Central memory CD8-positive, alpha-beta T cell (primary cell): ENCODE data around the gene INTS1.

ENCODE experiments used
- ATAC-seq: fragments of 150-1000 bp; cut with Tn5 transposase; replicated peaks from 2 replicates; pipeline ENCODE4 v1.10.0; 2022; ENCODE audit warnings: mild to moderate bottlenecking, moderate FRiP score, moderate number of reproducible peaks; ENCODE audit not compliant: poor library complexity, severe bottlenecking; ENCODE audit errors: extremely low read depth
- DNase-seq, 2 donors: peaks; one replicate each; pipeline ENCODE4 v3.0.0; 2021; ENCODE audit warnings: low spot score in 2 of 2
- H3K27ac Mint-ChIP-seq: one replicate; pipeline ENCODE4 v1.8.0; 2022; ENCODE audit warnings: low read depth, mild to moderate bottlenecking, moderate library complexity, mixed read lengths
- H3K27me3 Mint-ChIP-seq: one replicate; pipeline ENCODE4 v1.8.0; 2022; ENCODE audit warnings: mixed read lengths
- H3K36me3 Mint-ChIP-seq: one replicate; pipeline ENCODE4 v1.8.0; 2022; ENCODE audit warnings: mild to moderate bottlenecking, moderate library complexity, mixed read lengths; ENCODE audit not compliant: insufficient read depth
- H3K4me1 Mint-ChIP-seq: one replicate; pipeline ENCODE4 v1.8.0; 2022; ENCODE audit warnings: mixed read lengths
- H3K4me3 Mint-ChIP-seq: one replicate; pipeline ENCODE4 v1.8.0; 2022; ENCODE audit warnings: mild to moderate bottlenecking, moderate library complexity, mixed read lengths
- H3K9me3 Mint-ChIP-seq: one replicate; pipeline ENCODE4 v1.8.0; 2022; ENCODE audit warnings: mixed read lengths

The INTS1 gene

DNA sequence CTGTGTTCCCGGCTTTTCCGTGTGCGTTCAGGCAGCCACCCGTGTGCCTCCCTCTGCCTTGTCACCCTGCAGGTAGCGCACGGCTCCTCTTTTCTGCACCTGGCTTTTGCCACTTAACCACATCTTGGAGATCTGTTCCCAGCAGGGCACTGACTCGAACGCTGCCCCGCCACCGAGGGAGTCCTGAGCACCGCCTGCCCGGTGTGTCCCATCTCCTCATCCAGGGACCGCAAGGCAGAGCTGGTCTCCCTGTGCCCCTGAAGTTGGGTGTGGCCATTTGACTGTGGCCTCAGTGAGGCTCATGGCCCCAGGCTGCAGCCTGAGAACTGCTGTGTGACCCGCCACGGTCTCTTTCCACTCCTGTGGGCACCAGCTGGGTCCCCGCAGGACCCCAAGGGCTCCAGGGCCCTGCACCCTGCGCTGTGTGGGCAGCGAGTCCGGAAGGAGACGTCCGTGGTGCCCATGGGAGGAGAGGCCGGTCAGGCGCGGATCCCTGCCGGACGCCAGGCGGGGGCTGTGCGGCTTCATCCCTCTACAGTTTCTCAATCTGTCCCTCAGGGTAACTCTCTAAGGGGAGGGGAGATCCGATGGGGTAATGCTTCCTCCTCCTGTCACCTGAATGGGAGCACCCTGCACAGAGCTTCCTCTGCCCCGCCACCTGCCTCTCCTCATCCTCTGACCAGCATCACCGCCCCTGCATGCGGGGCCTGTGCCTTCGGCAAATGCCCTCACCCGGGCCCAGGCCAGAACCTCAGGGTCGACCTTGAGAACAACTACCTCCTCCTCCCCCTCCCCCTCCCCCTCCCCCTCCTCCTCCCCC, 1.8 kb upstream of the INTS1 start:
- DNase-seq (no peak), ATAC-seq (no peak)
- H3K27me3 Mint-ChIP-seq: peaks cover 22% of the 10 kb centered on the region
- H3K4me3 Mint-ChIP-seq: peak overlapping the region; percentile 88
- no peak overlapping the region for H3K27ac Mint-ChIP-seq
- H3K36me3 Mint-ChIP-seq: peaks cover 11% of the 10 kb centered on the region
- H3K4me1 Mint-ChIP-seq: peaks cover 31% of the 10 kb centered on the region
- no peaks in the 10 kb centered on the region for H3K9me3 Mint-ChIP-seq

DNA sequence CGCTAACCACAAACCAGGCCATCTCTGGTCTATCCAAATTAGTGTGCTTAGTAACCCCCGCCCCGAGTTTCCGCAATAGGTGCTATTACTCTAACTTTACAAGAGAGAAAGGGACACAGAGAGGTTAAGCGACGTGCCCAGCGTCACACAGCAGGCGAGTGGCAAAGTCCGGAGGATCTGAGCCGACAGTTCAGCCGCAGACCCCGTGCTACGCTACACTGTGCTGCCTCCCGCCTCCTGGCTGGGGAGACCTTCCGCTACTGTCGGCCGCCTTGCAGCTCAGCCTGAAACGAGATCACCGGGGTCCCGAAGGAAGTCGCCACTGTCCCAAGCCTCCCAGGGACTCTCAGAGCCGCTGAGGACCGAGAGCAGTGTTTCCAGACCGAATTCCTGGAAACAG, 799 bp downstream of the INTS1 start:
- peaks cover 15% of the 10 kb centered on the region for H3K27me3 Mint-ChIP-seq
- H3K9me3 Mint-ChIP-seq: no peaks in the 10 kb centered on the region
- ATAC-seq (no peak), DNase-seq (no peak)
- H3K27ac Mint-ChIP-seq: peak overlapping the region; percentile 91
- H3K4me3 Mint-ChIP-seq: peak overlapping the region; percentile 88
- H3K36me3 Mint-ChIP-seq: peaks cover 18% of the 10 kb centered on the region
- H3K4me1 Mint-ChIP-seq: peaks cover 38% of the 10 kb centered on the region

DNA sequence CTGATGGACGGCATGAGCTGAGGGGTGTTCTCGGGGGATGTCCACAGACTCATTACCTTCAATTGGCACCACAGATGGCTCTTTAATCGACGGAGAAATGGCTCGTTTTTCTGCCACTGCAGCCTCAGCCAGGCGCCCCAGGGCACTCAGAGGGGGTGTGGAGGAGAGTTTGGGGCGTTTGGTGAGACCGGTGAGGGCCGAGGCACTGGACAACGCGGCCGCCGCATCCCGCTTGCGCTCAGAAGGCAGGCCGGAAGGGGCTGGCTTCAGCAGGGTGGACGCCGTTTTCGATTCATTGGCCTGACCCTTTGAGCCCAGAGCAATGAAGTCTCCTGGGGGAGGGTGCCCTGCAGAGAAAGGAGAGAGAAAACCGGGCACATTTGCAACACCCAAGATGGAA, 1.3 kb downstream of the INTS1 start:
- no peak for DNase-seq
- Mint-ChIP-seq H3K9me3 (no peaks in the 10 kb centered on the region), H3K4me1 (peaks cover 38% of the 10 kb centered on the region), H3K27me3 (peaks cover 12% of the 10 kb centered on the region), H3K4me3 (peak overlapping the region; percentile 88), H3K36me3 (peaks cover 20% of the 10 kb centered on the region), H3K27ac (peak overlapping the region; percentile 91)
- no peak for ATAC-seq

DNA sequence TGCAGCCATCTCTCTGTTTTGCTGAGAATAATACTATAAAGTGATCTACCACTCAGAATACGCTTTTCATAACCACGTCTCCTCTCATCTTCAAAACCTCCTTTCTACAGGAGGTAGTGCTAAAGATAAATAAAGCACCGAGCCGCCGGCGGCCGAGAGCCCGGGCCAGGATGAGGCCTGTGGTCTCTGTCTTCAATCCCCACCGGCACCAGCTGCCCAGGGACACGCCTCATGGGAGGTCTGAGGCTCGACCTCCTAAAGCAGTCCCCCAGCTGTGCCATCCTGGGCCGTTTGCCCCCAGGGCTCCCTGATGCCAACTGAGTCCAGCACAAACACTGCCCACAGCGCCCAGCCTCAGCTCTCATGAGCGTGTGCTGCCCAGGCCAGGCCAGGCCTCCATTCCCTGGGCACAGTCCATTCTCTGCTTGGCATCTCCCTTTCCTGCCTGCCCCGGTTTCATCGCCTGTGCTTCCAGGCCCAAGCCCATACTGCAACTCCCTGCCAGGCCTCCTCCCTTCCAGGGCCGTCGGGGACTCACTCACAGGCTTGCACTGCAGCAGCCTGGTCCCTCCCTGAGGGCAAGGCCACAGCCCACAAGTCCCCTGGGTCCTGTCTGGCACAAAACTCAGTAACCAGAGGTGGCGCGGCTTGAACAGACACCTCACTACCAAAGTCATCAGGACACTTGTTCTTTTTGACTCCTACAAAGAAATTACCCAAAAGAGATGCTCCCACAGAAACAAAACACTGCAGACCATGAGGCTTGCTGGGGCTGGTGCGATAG, 2.5 kb downstream of the INTS1 start:
- H3K4me1 Mint-ChIP-seq: peaks cover 33% of the 10 kb centered on the region
- H3K27ac Mint-ChIP-seq: peak overlapping the region; percentile 91
- peaks cover 4% of the 10 kb centered on the region for H3K27me3 Mint-ChIP-seq
- no peak for DNase-seq
- H3K36me3 Mint-ChIP-seq: peaks cover 25% of the 10 kb centered on the region
- ATAC-seq: no peak
- H3K4me3 Mint-ChIP-seq: peak overlapping the region; percentile 88
- H3K9me3 Mint-ChIP-seq: no peaks in the 10 kb centered on the region

DNA sequence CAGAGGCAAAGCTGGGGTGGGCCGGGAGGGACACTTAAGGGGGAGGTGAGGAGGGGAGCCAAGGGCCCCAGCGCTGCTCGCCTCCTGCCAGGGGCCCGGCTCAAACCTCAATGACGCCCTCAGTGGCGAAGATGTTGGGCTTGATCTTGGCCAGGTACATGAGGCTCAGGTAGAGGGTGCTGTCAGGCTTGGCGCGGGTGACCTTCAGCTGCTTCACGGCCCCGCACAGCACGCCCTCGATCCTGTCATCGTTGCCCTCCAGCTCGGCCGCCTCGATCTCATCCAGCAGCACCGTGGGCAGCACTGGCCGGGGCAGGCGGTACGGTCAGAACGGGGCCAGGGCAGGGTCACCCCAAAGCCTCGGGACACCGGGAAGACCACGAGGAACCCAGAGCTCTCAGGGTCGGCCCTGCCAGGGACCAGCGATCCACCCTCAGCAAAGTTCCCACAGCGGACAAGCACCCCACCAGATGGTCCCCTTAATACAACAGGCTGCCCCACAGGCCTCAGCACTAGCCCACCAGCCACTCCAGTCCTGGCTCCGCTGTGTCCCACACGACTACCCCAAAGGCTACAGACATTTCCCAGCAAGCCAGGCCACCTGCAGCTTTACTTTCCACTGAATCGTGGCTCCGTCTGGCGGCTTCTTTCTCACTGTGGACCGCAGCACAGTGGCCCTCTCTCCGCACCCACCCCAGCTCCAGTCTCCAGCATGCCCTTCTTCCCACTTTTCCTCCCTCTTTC, 4.0 kb downstream of the INTS1 start:
- no peaks in the 10 kb centered on the region for H3K27me3 Mint-ChIP-seq
- H3K4me1 Mint-ChIP-seq: peaks cover 31% of the 10 kb centered on the region
- no peak for DNase-seq
- peaks cover 26% of the 10 kb centered on the region for H3K36me3 Mint-ChIP-seq
- no peaks in the 10 kb centered on the region for H3K9me3 Mint-ChIP-seq
- peak overlapping the region; percentile 7 for H3K4me3 Mint-ChIP-seq
- ATAC-seq: no peak
- no peak overlapping the region for H3K27ac Mint-ChIP-seq

DNA sequence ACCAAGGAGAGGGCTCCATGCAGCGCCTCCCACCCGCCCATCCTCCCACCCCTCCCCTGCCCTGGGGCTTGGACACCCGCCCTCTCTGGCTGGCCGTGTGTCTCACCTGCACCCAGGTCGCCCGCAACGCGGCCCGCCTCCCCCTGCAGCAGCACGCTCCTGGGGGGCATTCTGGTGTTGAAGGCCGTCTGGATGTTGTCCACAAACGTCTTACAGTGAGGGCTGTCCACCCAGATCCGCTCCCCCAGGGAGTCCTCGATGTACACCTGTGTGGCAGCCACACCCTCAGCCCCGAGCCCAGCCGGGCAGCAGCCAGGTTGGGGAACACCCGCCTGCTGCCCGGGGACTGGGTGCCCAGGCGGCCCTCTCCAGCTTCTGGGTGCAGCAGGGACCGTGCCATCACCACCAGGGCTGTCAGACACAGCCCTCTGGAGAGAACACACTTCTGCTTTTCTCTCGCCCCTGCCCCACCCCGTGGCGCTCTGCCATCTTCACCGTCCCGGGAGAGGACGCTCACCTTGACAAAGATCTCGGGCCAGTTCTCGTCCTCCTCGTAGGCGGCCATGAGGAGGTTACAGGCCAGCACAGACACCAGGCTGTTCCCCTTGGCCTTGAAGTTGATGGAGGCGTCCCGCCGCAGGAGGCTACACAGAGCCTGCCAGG, 4.7 kb downstream of the INTS1 start:
- Mint-ChIP-seq H3K36me3 (peaks cover 29% of the 10 kb centered on the region), H3K4me1 (peaks cover 31% of the 10 kb centered on the region), H3K27me3 (no peaks in the 10 kb centered on the region), H3K9me3 (no peaks in the 10 kb centered on the region), H3K4me3 (no peak overlapping the region), H3K27ac (no peak overlapping the region)
- DNase-seq: no peak
- ATAC-seq: no peak

DNA sequence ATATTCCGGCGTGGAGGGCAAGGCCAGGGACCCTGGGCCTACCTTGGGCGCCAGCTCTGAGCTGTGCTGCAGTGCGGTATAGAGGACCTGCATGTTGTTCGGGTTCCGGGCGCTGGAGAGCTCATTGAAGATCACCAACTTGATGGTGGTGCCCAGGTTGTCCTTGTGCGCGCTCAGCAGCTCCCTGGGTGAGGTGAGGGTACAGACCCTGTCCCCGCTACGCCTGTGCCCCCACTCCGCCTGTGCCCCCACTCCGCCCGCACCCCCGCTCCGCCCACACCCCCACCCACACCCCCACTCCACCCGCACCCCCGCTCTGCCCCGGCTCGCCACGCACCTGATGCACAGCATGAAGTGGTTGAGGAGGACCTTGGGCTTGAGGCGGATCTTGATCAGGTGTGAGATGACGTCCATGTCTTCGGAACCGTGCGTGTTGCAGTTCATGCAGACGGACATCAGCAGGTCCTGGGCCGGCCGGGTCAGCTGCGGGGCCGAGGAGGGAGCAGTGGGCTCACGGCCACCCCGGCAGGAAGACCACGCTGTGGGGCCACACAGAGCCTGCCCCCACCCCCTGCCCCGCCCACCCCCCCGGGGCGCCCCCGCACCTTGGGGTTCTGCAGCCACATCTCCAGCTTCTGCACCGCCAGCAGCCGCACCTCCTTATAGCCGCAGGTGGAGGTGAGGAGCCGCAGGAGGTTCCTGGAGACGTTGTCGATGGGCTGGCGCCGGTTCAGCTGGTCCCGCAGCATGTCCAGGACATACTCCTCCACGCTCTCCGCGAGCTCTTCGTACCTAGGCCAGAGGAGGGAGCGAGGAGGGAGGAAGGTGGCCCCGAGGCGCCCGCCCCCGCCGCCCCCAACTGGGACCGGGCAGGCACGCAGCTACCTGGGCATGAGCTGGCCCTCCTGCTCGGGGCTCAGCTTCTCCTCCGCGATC, 5.6 kb downstream of the INTS1 start:
- H3K27ac Mint-ChIP-seq: no peak overlapping the region
- no peaks in the 10 kb centered on the region for H3K27me3 Mint-ChIP-seq
- no peak for DNase-seq
- H3K36me3 Mint-ChIP-seq: peaks cover 26% of the 10 kb centered on the region
- H3K4me3 Mint-ChIP-seq: no peak overlapping the region
- peaks cover 31% of the 10 kb centered on the region for H3K4me1 Mint-ChIP-seq
- H3K9me3 Mint-ChIP-seq: no peaks in the 10 kb centered on the region
- ATAC-seq: no peak

DNA sequence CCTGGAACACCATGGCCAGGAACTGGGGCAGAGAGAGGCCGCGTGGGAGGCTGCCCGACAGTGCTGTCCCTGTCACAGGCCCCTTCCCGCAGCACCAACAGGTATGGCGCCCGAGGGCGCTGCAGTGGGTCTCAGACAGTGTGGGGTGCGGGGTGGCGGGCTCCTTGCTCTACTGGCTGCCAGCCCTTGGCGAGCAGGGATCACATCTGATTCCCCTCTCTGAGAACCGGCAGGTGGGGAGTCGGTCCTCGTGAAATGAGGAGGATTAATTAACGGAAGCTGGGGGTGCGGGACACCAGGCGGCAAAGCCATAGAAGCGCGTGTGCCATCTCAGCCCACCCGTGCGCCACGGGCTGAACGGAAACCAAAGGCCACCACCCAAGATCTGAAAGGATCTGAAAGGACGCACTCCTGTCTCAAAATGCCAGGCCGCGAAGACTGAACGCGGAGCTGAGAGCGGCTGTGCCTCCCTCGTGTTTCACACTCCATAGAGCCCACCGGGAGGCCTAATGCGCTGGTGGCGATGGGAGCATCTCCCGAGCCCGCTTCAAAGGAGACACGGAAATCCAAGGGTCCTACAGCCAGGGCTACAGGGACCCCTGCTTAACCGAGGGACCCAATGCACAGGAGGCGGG, 6.8 kb downstream of the INTS1 start:
- DNase-seq (no peak), ATAC-seq (no peak)
- no peak overlapping the region for H3K4me3 Mint-ChIP-seq
- H3K27ac Mint-ChIP-seq: no peak overlapping the region
- peaks cover 19% of the 10 kb centered on the region for H3K4me1 Mint-ChIP-seq
- H3K27me3 Mint-ChIP-seq: no peaks in the 10 kb centered on the region
- H3K9me3 Mint-ChIP-seq: no peaks in the 10 kb centered on the region
- peaks cover 27% of the 10 kb centered on the region for H3K36me3 Mint-ChIP-seq

DNA sequence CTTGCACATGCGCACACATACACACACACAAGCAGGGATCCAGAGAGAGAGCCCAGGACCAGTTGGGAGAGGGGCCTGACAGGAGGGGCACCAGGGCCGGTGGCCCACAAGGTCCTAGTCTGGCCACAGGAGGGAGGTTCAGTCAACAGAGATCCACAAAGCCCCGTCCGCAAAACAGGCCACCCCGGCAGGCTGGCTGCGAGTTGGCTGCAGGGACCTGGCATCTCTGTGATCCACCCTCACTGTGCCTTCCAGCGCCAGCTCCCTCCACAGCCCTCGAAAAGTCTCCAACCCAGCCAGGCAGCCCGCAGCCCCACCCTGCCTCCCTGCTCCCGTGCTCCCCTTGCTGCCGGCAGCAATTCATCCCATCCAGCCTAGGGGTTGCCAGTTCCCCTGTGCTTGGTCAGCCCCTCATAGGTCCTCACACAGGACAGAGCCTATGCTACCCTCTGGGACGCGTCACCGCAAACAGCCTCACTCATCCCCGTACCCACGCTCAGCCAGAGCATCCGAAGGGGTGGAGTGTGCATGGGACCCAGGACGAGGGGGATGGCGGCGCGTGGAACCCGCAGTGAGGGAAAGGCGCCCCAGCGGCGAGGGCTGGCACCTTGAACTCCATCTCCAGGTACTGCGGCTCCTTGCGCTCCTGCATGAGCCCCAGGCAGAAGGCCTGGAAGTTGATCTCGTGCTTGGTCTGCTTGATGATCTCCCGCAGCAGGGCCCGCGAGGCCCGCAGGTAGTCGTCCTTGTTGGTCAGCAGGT, 7.5 kb downstream of the INTS1 start:
- Mint-ChIP-seq H3K9me3 (no peaks in the 10 kb centered on the region), H3K27ac (no peak overlapping the region), H3K36me3 (peaks cover 21% of the 10 kb centered on the region), H3K4me1 (peaks cover 12% of the 10 kb centered on the region), H3K4me3 (no peak overlapping the region), H3K27me3 (no peaks in the 10 kb centered on the region)
- DNase-seq (no peak), ATAC-seq (no peak)

DNA sequence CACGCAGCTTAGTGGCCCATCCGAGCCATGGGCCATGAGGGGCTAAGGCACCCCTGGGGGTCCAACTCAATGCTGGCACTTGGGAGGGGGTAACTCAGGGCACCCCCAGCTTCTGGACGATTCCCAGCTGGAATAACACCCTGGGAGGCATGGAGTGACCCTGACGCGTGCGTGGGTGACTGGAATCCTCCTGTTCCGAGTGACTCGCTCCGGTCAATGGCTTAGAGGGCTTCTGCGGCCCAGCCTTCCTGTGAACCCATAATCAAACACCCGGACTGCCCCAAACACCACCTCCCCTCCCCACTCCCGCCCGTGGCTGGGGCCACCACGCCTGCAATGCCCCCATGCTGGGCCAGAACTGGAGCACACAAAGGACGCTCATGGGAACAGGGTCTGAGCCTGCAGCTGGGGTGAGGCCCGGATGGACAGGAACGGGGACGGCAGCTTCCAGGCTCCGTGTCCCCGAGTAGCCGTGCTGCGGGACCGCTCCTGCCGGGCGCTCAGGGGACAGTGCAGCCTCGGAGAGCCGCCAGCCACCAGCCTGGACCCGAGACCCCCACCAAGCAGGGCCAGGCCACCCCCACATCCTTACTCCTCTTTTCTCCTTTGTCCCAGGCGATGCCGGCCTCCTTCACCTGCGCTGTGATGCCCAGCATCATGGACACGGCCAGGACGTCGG, 8.5 kb downstream of the INTS1 start:
- Mint-ChIP-seq H3K4me1 (peaks cover 5% of the 10 kb centered on the region), H3K4me3 (no peak overlapping the region)
- ATAC-seq: no peak

More for the DNA sequence above, 8.5 kb downstream of the INTS1 start:
- Mint-ChIP-seq H3K27ac (no peak overlapping the region), H3K36me3 (peaks cover 23% of the 10 kb centered on the region), H3K27me3 (no peaks in the 10 kb centered on the region), H3K9me3 (no peaks in the 10 kb centered on the region)
- no peak for DNase-seq
